Epidermal melanocyte (primary cell): Measurements from ENCODE around the gene RALB.
"Not testable (repeated sequence)": the region's sequence is repeated elsewhere in the genome, so short reads cannot be mapped to it uniquely, and the experiment has no call there.

ENCODE experiments used
- DNase-seq: peaks from one replicate; pipeline ENCODE4 v3.0.0; 2011; ENCODE audit warnings: low spot score; ENCODE audit not compliant: insufficient read length

Gene RALB

DNA sequence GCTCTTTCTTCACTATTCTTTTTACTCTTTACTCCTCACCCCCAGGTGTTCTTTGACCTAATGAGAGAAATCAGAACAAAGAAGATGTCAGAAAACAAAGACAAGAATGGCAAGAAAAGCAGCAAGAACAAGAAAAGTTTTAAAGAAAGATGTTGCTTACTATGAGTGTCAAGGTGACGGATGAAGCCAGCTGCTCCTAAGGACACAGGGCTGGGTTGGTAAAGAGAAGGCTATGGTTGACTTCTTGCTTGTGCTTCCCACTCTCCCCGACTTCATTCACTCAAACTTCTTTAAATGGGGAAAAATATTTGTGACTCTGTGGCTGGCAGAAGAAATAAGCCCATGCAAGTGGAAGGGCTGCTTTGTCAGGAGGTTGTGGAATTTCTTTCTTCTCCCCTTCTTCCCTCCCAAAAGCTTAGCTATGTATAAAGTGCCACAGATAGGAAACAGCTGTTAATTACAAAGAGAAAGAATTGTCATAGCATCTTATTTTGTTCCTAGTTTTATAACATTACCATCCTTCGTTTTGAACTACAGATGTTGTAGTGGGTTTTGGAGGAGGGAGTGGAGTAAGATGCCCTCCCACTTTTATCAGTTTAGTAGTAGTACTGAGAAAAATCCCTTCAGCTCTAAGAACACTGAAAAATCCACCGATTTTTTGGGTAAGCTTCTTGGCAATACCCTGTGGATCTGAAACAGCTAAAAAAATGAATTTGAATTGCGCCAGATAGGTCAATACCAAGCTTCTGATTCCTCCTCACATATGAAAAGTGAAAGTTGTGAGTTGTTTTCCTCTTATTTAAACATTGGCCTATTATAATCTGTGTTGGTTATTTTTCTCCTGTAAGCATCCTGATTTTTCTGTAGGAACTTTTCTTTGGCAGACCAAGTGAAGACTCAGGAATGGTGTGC is 40.7 kb downstream of the RALB start:
- DNase-seq = no peak

DNA sequence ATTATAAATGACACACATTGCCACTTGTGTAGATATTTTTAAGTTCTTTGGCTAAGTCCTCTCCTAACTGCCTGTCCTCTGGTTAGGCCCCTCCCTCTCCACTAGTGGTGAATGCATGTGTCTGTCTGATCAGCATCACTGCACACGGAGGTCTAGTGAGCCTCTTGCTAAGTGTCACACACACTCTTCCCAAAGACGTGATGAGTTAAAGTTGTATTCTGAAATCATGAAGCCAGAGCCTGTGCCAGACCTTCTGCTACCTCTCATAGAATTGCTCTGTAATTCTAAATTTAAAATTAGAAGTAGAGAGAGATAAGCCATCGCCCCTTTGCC is 41.3 kb downstream of the RALB start:
- no peak for DNase-seq

DNA sequence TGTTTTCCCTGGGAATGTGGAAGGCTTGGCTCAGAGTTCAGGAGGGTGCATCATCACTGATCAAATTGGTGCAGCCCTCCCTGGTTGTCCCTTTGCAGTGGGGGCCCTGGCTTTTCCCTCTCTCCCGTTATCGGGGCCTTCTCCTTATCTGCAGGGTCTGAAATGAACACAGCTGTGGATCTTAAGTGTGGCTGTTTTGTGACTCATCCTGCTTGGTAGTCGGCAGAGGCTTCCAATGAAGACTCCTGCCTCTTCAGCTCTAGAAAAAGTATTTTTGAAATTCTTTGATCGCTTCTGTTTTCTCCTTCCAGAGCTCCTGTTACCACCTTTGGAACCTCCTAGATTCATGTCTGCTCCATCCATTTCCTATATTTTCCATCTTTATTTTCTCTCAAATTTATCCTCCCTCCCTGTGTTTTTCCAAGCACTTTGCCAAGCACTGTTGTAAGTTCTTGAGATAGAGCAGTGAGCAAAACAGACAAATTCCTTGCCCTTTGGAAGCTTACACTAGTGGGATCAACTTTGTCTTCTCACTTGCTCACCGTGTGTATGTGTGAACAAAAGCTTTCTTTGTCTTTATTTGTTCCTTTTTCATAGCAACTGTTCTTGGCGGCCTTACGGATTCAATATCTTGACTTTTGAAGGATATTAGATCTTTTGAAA is 45.7 kb downstream of the RALB start:
- no peak for DNase-seq

DNA sequence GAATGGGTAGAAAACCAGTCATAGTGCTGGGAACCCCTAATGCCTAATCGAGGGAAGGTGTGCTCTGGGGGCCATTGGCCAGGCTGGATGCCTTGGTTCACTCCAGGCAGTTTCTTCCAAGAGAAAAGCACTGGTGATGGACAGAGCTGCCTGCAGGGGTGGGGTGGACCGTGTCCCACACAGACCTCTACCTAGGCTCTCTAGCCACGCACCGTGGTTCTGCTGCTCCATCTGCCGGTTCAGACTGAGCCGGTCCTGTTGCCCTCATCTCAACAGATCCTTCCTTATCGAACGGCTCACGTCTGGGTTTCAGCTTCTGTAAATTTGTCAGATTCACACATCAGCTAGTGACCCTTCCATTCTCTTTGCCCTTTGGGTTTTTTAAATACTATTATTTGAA is 46.4 kb downstream of the RALB start:
- DNase-seq = no peak

DNA sequence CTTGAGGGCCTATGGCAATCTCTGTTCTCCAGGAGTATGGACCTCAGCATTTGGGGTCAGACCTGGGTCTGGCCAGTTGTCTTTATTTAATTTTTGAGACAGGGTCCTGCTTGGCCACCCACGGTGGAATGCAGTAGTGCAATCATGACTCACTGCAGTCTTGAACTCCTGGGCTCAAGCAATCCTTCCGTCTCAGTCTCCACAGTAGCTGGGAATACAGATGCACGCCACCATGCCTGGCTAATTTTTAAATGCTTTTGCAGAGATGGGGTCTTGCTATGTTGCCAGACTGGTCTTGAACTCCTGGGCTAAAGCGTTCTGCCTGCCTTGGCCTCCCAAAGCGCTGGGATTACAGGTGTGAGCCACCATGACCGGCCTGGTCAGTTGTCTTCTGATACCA is 46.9 kb downstream of the RALB start:
- no peak for DNase-seq

DNA sequence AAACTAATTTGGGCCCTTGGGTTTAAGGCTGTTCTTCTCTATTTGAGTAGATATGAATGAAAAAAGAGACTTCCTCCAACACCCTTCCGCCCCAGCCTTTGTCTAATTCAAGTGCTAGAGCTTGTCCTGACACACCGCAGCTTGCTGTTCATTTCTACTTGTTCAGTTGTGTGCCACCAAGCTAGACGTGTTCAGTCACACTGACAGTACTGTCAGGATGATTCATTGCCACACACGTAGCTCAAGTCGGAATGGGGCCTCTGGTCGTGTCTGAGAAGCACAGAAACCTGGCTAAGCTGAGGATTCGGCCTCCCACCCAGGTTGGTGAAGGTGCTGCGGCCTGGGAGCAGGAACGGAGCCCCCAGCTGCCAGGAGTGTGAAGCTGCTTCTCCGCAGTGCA is 47.7 kb downstream of the RALB start:
- no peak for DNase-seq

DNA sequence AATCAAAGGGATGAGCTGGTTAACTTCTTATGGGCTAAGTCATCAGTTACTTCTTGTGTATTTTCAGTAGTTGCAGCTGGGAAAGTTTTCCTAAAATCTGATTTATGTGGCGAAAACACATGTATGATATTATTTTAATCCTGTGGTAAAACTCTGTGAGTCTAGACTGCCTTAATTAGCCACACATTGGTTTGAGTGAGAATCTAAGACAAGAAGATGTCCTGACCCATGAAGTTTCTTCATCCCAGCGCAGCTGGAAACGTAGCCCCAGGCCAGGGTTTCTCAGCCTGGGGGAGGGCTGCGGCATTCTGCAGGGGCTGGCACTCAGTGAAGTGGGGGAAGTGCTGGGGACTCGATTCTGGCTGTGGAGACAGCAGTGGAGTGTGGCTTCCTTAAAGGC is 48.6 kb downstream of the RALB start:
- no peak for DNase-seq

DNA sequence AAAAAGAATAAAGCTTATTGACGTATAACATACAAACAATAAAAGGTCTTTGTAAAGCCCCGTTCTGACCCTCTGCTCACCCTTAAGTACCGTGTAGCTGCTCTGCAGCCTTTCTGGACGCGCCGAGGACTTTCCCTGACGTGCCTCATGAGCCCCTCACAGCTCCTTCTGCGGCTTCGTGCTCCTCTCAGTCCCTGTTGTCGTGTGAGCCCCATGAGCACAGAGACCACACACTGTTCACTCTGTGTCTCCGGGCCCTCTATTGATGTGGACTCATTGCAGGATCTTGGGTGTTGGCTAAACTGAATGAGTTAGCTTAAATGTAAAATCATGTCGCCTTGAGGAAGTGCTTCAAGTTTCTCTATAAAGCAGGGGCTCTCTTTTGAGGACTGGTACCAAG is 49.6 kb downstream of the RALB start:
- DNase-seq = no peak

DNA sequence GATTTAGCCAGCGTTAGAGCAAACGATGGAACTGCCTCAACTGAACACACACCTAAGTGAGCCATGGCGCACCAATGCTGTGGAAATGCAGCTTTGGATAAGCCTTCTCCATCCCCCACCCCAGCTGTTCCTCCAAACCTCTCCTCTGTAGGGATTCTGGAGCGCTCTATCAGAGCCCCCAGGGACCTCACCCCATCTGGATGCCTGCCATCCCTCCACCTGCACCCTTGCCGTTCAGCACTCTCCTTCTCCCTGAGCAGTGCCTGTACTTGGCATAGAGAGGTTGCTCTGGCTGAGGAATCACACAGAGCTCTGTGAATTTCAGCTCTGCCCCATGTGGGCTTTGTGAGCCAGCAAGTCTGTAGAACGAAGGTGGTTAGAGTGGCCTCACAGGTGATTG is 50.5 kb downstream of the RALB start:
- no peak for DNase-seq

DNA sequence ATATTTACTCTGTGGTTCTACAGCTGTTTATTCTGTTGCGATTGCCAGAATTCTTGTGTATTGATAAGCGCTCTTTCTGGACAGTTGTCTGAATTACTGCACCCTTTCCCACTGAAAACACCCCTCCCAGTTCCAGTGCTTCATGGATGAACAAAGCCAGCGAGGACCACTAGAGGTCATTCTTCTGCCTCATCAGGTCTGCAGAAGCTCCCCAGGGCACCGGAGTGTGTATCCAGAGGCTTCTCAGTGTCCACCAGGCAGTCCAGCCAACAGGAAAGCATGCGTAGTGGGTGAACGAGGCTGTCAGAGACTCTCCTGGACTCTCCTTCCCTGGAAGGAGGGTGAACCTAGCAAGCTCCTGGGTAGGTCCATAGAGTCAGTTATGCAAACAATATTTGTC is 52.6 kb downstream of the RALB start:
- DNase-seq = no peak

DNA sequence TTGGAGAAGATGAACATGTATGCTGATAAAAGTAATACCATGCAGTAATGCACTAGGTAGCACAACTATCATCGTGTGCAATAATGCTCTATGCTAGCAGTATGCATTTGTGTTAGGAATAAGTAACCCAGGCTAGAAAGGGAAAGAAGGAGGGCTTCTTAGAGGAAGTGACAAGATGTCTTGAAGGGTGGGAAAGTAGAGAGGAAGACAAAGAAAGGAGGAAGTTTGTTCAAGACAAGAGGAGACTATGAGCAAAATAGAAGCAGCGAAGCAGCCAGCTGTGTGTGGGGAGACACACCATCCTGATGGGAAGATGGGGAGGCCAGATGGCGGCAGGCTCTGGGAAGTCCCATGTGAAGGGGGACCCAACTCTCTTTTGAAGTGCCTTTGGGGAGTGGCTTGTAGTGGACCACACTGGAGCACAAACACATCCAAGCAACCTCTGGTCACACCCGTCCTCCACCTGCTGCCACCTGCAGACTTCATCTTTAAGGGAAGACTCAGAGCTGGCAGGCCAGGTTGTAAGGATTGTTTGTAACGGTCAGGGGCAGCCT is 53.4 kb downstream of the RALB start:
- DNase-seq = no peak

DNA sequence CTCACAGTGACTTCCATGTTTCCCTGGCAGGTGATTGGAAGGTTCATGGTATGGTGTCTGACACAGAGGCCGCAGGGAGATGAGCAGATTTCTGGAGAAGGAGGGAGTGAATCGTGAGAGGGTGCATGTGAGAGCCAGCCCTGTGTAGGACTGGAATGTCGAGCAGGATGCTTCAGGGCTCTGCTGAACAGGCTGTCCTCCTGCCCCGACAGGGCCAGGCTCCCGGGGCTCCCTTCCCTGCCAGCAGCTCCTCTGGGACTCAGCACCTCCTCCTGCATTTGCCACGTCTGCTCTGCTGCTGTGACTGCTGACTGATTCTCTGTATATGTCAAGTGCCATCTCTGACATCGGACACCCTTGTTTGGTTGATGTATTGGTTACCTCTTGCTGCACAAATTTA is 54.8 kb downstream of the RALB start:
- DNase-seq = no peak

DNA sequence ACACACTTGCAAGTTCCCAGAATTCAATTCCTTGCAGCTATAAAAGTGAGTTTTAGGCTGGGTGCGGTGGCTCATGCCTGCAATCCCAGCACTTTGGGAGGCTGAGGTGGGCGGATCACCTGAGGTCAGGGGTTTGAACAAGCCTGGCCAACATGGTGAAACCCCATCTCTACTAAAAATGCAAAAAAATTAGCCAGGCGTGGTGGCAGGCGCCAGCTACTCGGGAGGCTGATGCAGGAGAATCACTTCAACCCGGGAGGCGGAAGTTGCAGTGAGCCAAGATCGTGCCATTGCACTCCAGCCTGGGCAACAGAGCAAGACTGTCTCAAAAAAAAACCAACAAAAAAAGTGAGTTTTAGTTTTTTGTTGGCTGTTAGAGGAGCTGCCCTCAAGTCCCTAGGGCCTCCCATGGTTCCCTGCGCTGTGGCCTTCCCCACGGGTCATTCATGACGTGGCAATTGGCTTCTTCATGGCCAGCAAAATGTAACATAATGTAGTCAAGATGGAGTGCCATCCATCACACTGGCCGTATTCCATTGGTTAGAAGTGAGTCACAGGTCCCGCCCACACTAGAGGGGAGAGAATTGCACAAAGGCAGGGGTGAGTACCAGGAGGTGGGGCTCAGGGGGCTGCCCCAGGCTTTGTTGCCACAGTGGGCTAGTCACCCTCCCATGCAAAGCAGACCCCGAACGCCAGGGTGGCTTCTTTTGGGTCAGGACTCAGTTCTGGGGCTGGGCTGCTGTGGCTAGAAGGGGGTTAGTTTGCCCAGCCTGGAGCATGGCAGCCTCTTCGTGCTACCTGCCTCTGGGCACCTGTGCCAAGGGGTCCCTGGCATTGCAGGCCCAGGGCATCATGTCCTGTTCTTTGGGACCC is 55.6 kb downstream of the RALB start:
- no peak for DNase-seq

DNA sequence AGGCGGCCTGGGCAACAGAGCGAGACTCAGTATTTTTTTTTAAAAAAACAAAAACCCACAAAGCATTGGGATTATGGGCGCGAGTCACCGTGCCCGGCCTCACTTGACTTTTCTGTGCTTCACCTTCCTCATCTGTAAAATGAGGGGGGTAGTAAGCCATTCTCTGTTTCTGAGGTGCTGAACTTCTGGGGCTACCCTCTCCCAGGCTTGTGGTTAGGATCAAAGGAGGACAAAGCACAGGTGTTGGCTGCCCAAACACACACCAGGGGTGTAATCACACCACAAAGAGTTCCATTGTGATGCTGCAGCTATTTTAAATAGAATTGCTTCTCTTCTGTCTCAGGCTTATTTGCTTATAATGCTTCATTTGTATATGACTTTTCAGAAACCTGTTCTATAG is 57.5 kb downstream of the RALB start:
- no peak for DNase-seq

DNA sequence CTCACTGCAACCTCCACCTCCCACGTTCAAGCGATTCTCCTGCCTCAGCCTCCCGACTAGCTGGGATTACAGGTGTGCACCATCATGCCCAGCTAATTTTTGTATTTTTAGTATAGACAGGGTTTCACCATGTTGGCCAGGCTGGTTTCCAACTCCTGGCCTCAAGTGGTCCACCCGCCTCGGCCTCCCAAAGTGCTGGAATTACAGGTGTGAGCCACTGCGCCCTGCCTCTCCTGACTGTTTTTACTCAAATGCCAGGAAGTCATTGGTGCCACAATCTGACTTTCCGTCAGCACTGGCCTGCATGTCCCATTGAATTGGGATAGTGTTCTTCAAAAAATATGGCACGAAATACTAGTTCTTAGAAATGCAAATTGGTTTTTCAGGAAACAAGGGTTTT is 58.2 kb downstream of the RALB start:
- not testable (repeated sequence) for DNase-seq

DNA sequence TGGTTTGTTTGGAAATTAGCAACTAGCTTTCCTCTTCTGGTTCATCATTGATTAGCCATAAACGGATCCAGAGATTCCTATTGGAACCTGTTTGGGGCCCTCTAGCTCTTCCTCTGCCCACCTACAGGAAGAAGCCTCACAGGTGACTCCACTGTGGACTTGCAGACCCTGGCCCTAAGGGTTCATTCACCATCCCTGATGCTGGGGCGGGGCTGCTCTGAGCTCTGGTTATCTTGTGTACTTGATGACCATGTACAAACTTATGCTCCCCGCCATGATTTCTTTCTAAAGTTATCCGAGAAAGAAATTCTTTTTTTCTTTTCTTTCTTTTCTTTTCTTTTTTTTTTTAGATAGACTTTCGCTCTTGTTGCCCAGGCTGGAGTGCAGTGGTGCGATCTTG is 59.4 kb downstream of the RALB start:
- no peak for DNase-seq

DNA sequence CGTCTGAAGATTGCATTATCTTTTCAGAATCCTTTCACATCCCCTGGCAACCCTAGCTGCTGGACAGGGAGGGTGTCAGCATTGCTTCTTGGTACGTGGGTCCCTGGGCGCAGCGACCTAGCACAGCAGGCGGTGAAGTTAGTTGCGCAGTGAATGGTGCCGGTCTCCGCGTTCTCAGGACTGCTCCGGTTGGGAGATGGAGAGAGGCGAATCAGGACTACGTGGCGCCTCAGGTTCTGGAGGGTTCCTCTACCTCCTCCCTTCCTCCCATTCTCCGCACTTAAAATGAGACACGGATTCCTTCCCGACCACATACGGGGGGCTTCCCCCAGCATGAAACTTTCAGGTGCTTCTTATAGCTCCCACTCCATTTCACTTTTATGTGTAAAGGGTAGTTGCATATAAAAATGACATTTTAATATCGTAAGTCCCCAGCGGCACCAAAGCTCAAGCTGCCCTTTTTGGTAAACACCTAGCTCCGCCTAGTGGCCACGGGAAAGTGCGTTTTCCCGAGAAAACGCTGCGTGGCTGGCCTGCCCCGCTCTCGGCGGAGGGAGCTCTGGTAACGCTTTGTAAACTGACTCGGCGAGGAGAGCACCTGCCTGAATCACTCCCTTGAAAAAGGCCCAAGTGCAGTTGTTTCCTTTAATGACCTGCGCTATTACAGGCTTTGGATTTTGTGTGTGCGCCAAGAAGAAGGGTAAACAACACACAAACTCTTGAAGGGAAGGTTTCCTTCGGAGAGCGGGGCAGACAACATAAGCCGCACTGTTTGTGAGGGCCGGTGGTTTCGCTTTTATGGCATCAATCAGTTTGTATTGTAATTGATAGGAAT is 60.4 kb downstream of the RALB start:
- DNase-seq = peak; percentile 83

DNA sequence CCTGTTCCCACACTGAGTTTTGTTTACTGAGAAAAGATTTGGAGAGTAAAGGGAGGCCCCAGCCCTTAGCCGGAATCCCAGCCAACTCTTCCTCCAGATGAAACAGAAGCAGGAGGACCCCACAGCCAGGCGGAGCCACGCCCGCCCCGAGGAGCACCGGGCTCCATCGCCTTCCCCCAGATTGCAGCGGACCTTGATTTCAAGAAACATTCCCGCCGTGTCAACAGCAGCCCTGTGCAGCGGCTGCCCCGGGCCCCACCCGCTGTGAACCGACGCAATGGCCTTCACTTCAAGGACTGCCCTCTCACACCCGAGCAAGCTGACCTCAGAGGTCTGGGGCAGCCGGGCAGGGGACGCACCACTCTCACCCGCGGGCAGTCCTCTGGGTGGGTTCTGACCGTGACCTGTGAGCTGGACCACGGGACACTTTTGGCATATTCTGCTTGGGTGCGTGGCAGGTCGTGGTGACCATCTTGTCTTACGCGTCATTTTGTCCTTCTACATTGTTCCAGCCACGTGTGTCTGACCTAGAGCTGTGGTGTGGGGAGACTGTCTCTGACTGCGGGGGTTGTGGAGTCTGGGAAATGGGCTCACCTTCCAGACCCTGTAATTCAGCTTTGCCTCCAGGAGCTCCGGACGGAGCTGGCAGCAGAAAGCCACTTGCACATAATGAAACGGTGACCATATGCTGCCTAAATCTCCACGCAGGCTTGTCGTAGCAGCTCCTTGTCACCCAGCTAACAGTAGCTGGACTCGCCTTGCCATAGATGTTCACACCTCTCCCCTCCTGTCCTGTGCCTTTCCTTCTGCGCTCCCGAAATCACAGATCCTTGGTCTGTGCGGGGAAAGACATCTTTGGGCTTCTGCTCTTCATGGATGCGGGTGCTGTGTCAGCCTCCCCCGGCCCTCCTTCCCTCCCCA is 61.3 kb downstream of the RALB start:
- DNase-seq = no peak

DNA sequence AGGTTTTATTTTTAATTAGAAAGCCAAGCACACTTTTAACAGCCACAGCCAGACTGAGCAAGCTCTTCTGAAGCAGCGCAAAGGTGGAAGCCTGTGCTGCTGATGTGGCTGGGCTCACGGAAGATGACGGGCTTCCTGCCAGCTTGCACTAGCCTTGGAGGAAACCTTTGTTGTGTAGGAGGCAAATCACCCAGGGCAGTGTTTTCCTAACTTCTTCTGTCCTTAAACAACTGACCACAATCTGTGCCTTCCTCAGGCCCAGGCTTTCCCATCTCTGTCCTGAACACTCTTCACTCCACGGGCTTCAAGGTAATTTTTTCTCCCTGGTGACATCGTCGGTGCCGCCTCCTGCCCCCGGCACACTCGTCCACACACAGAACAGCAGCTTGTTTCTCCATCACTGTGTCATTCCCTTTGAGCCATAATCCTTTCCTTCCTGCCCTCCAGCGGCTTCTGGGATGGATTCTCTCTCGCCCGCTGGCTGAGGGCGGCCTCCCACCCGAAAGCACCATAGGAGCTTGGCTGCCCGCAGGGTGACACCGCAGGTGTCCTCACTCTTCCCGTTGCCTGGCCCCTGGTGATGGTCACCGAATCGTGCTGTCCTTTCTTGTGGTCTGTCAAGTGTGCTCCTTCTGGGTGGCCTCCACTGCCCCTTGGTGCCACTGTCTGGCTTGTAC is 62.2 kb downstream of the RALB start:
- peak; percentile 0 for DNase-seq
